ENCODE measurements around the gene SLC1A3. TPM values are rescaled to one million over a fixed set of nuclear protein-coding genes. Genes with fewer than 3 reads are reported as not detected.

The SLC1A3 gene
- total RNA-seq, 1 experiment from 2014 or later = 0.03 TPM

GRCh38 chr5:36685631-36686288 is 79.4 kb downstream of the SLC1A3 start:
- Histone ChIP-seq H3K36me3 (no peaks in the 10 kb centered on the region), H3K27me3 (no peaks in the 10 kb centered on the region), H3K4me3 (no peak overlapping the region), H3K9me3 (no peaks in the 10 kb centered on the region)
- DNase-seq = no peak

- Histone ChIP-seq H3K4me3 (no peak overlapping the region), H3K9me3 (no peaks in the 10 kb centered on the region), H3K36me3 (no peaks in the 10 kb centered on the region), H3K27me3 (no peaks in the 10 kb centered on the region)
- no peak for DNase-seq
Observed at GRCh38 chr5:36686881-36687280, 80.5 kb downstream of the SLC1A3 start.

- Histone ChIP-seq H3K4me3 (no peak overlapping the region), H3K36me3 (no peaks in the 10 kb centered on the region), H3K27me3 (no peaks in the 10 kb centered on the region), H3K9me3 (no peaks in the 10 kb centered on the region)
- peak; percentile 20 for DNase-seq
Observed at GRCh38 chr5:36688722-36689121, 82.3 kb downstream of the SLC1A3 start.

- no peaks in the 10 kb centered on the region for H3K36me3 ChIP-seq
- H3K4me3 ChIP-seq = no peak overlapping the region
- H3K27me3 ChIP-seq = no peaks in the 10 kb centered on the region
- DNase-seq = peak; percentile 43
- H3K9me3 ChIP-seq = no peaks in the 10 kb centered on the region
Observed at GRCh38 chr5:36689225-36689624, 82.8 kb downstream of the SLC1A3 start.

- Histone ChIP-seq H3K36me3 (no peaks in the 10 kb centered on the region), H3K4me3 (peak overlapping the region; percentile 47), H3K9me3 (no peaks in the 10 kb centered on the region), H3K27me3 (no peaks in the 10 kb centered on the region)
- peak; percentile 86 for DNase-seq
Observed at GRCh38 chr5:36690041-36690961, 83.9 kb downstream of the SLC1A3 start.

GRCh38 chr5:36691226-36691625 is 84.8 kb downstream of the SLC1A3 start:
- Histone ChIP-seq H3K4me3 (no peak overlapping the region), H3K36me3 (no peaks in the 10 kb centered on the region), H3K27me3 (no peaks in the 10 kb centered on the region), H3K9me3 (no peaks in the 10 kb centered on the region)
- DNase-seq = no peak

- Histone ChIP-seq H3K4me3 (no peak overlapping the region), H3K9me3 (no peaks in the 10 kb centered on the region), H3K27me3 (no peaks in the 10 kb centered on the region), H3K36me3 (no peaks in the 10 kb centered on the region)
- DNase-seq = no peak
Observed at GRCh38 chr5:36691696-36692371, 85.4 kb downstream of the SLC1A3 start.

- Histone ChIP-seq H3K9me3 (no peaks in the 10 kb centered on the region), H3K4me3 (no peak overlapping the region), H3K27me3 (no peaks in the 10 kb centered on the region), H3K36me3 (no peaks in the 10 kb centered on the region)
- DNase-seq = peak; percentile 70
Observed at GRCh38 chr5:36692791-36693763, 86.7 kb downstream of the SLC1A3 start.

GRCh38 chr5:36694351-36694750 is 87.9 kb downstream of the SLC1A3 start:
- no peak for DNase-seq
- Histone ChIP-seq H3K4me3 (no peak overlapping the region), H3K36me3 (no peaks in the 10 kb centered on the region), H3K9me3 (no peaks in the 10 kb centered on the region), H3K27me3 (peaks cover 3% of the 10 kb centered on the region)

GRCh38 chr5:36696059-36696673 is 89.8 kb downstream of the SLC1A3 start:
- Histone ChIP-seq H3K9me3 (no peaks in the 10 kb centered on the region), H3K36me3 (no peaks in the 10 kb centered on the region), H3K27me3 (peaks cover 7% of the 10 kb centered on the region), H3K4me3 (no peak overlapping the region)
- peak; percentile 60 for DNase-seq

- peaks cover 17% of the 10 kb centered on the region for H3K27me3 ChIP-seq
- no peak overlapping the region for H3K4me3 ChIP-seq
- no peaks in the 10 kb centered on the region for H3K9me3 ChIP-seq
- no peaks in the 10 kb centered on the region for H3K36me3 ChIP-seq
- DNase-seq = no peak
Observed at GRCh38 chr5:36698031-36698430, 91.6 kb downstream of the SLC1A3 start.

- Histone ChIP-seq H3K36me3 (no peaks in the 10 kb centered on the region), H3K9me3 (no peaks in the 10 kb centered on the region), H3K27me3 (peaks cover 17% of the 10 kb centered on the region), H3K4me3 (no peak overlapping the region)
- DNase-seq = no peak
Observed at GRCh38 chr5:36701085-36701698, 94.8 kb downstream of the SLC1A3 start.

GRCh38 chr5:36703245-36703860 is 96.9 kb downstream of the SLC1A3 start:
- DNase-seq = no peak
- no peaks in the 10 kb centered on the region for H3K9me3 ChIP-seq
- no peaks in the 10 kb centered on the region for H3K36me3 ChIP-seq
- no peak overlapping the region for H3K4me3 ChIP-seq
- peaks cover 17% of the 10 kb centered on the region for H3K27me3 ChIP-seq

- H3K4me3 ChIP-seq = no peak overlapping the region
- H3K27me3 ChIP-seq = peaks cover 17% of the 10 kb centered on the region
- H3K9me3 ChIP-seq = no peaks in the 10 kb centered on the region
- no peaks in the 10 kb centered on the region for H3K36me3 ChIP-seq
- DNase-seq = no peak
Observed at GRCh38 chr5:36704131-36704530, 97.7 kb downstream of the SLC1A3 start.

- Histone ChIP-seq H3K4me3 (no peak overlapping the region), H3K36me3 (no peaks in the 10 kb centered on the region), H3K27me3 (peaks cover 11% of the 10 kb centered on the region), H3K9me3 (no peaks in the 10 kb centered on the region)
- DNase-seq = no peak
Observed at GRCh38 chr5:36705055-36705454, 98.6 kb downstream of the SLC1A3 start.
